WTC11 (cell line): Measurements from ENCODE around the gene PTPN1. TPM values are rescaled to one million over a fixed set of nuclear protein-coding genes. Genes with fewer than 3 reads are reported as not detected.
A peak's percentile ranks its signal among the peaks of the same experiment; 100 is the strongest.

Source experiments
- ATAC-seq: fragments of 200-7000 bp; cut with Tn5 transposase; 2 replicates; pipeline ENCODE4 v1.10.0; 2021; ENCODE audit warnings: mild to moderate bottlenecking, moderate library complexity
- CTCF ChIA-PET: fragments of 300-600 bp; sonication (Branson Sonifier 250); formaldehyde crosslinking; loops from one replicate; lab custom pipeline; 2021; ENCODE audit warnings: antibody characterized with exemption; lab: Charles Lee
- POLR2A ChIA-PET: fragments of 350-600 bp; sonication (Branson Sonifier 250); formaldehyde crosslinking; loops from one replicate; lab custom pipeline; 2021; ENCODE audit warnings: antibody characterized with exemption; lab: Charles Lee
- DNase-seq: peaks from one replicate; pipeline ENCODE4 v3.0.0; 2021; ENCODE audit warnings: low spot score
- H3K27ac Mint-ChIP-seq: 2 replicates; pipeline ENCODE4 v1.8.0; 2021; ENCODE audit warnings: mixed read lengths
- H3K27me3 Mint-ChIP-seq: 2 replicates; pipeline ENCODE4 v1.8.0; 2021; ENCODE audit warnings: low read depth, mild to moderate bottlenecking, moderate library complexity, mixed read lengths
- H3K36me3 Mint-ChIP-seq: 2 replicates; pipeline ENCODE4 v1.8.0; 2021; ENCODE audit warnings: mixed read lengths
- H3K4me1 Mint-ChIP-seq: 2 replicates; pipeline ENCODE4 v1.8.0; 2022; ENCODE audit warnings: mixed read lengths
- H3K4me3 Mint-ChIP-seq: 2 replicates; pipeline ENCODE4 v1.8.0; 2021; ENCODE audit warnings: mild to moderate bottlenecking, moderate library complexity, mixed read lengths
- H3K9me3 Mint-ChIP-seq: 2 replicates; pipeline ENCODE4 v1.8.0; 2021; ENCODE audit warnings: mixed read lengths
- FOXJ3 ChIP-seq: sonication (generic); formaldehyde crosslinking; IDR thresholded peaks from 2 replicates; pipeline ENCODE4 v1.9.0; 2021; ENCODE audit warnings: missing genetic modification reagents, mild to moderate bottlenecking, borderline replicate concordance
- MYBL2 ChIP-seq: sonication (generic); formaldehyde crosslinking; IDR thresholded peaks from 2 replicates; pipeline ENCODE4 v1.8.1; 2023; ENCODE audit warnings: mild to moderate bottlenecking, moderate library complexity, missing genetic modification reagents
- SP1 ChIP-seq: sonication (generic); formaldehyde crosslinking; conservative IDR thresholded peaks from 2 replicates; pipeline ENCODE4 v1.8.1; 2022; ENCODE audit warnings: missing genetic modification reagents
- TP53 ChIP-seq: sonication (generic); formaldehyde crosslinking; IDR thresholded peaks from 2 replicates; pipeline ENCODE4 v1.8.1; 2023; ENCODE audit warnings: mild to moderate bottlenecking, missing genetic modification reagents
- ZNF219 ChIP-seq: sonication (generic); formaldehyde crosslinking; IDR thresholded peaks from 2 replicates; pipeline ENCODE4 v1.8.0; 2023; ENCODE audit warnings: missing genetic modification reagents, mild to moderate bottlenecking, borderline replicate concordance
- total RNA-seq: library from RNA; stranded (reverse); gene quantifications from 3 replicates; pipeline ENCODE4 v1.2.3, GENCODE V29; 2021
- TF ChIP-seq, protein P1 (sequence below): sonication (generic); formaldehyde crosslinking; IDR thresholded peaks from 2 replicates; pipeline ENCODE4 v1.8.1; 2023; ENCODE audit warnings: mild to moderate bottlenecking, missing genetic modification reagents, borderline replicate concordance
- TF ChIP-seq, protein P2 (sequence below): sonication (generic); formaldehyde crosslinking; IDR thresholded peaks from 2 replicates; pipeline ENCODE4 v1.8.1; 2023; ENCODE audit warnings: mild to moderate bottlenecking, missing genetic modification reagents, moderate library complexity
- TF ChIP-seq, protein P3 (sequence below): sonication (generic); formaldehyde crosslinking; IDR thresholded peaks from 2 replicates; pipeline ENCODE4 v1.8.0; 2022; ENCODE audit warnings: mild to moderate bottlenecking, missing genetic modification reagents
- TF ChIP-seq, protein P4 (sequence below): sonication (generic); formaldehyde crosslinking; IDR thresholded peaks from 2 replicates; pipeline ENCODE4 v1.8.1; 2022; ENCODE audit warnings: low read depth, mild to moderate bottlenecking, moderate library complexity, missing genetic modification reagents, borderline replicate concordance
- TF ChIP-seq, protein P5 (sequence below): sonication (generic); formaldehyde crosslinking; IDR thresholded peaks from 2 replicates; pipeline ENCODE4 v1.8.1; 2022; ENCODE audit warnings: missing genetic modification reagents, borderline replicate concordance
- TF ChIP-seq, protein P6 (sequence below): sonication (generic); formaldehyde crosslinking; IDR thresholded peaks from 2 replicates; pipeline ENCODE4 v1.8.0; 2022; ENCODE audit warnings: mild to moderate bottlenecking, missing genetic modification reagents
- TF ChIP-seq, protein P7 (sequence below): sonication (generic); formaldehyde crosslinking; IDR thresholded peaks from 2 replicates; pipeline ENCODE4 v1.8.0; 2022; ENCODE audit warnings: mild to moderate bottlenecking, missing genetic modification reagents

The PTPN1 gene
- total RNA-seq, 1 experiment from 2014 or later = 29.4 TPM

DNA sequence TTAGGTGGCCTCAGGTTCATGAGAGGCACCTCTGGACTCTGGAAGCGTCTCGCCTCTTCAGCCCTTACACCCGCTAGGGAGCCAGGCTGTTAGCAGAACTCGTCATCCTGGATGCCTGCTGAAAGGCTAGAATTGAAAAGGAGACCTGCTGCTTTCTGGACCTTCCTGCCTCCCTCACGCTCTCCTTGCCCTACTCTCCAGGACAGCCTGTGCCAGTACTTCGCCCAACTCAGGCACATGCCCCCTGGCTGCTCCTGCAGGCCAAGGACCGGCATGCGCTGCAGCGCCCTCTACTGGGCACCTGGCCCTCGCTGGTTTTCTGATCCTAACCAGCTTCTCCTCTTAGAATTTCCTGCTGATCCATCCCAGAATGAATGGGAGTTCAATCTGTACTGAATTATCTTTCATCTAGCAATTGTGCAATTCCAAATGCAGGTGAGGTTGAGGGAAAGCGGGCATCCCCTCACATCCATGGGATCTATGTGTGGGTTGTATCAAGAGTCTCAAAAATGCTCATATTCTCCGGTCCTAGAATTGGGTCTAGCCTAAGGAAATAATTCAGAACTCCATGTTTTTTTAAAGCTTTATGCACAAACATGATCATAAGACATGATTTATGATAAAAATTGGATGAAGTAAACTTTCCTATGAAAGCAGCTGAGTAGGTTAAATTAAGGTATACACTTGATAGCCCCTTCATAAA is 78.0 kb downstream of the PTPN1 start (continued):
- no peak for TF ChIP-seq TP53 (CRISPR knock-in tag)
- TF ChIP-seq, protein P1, sequence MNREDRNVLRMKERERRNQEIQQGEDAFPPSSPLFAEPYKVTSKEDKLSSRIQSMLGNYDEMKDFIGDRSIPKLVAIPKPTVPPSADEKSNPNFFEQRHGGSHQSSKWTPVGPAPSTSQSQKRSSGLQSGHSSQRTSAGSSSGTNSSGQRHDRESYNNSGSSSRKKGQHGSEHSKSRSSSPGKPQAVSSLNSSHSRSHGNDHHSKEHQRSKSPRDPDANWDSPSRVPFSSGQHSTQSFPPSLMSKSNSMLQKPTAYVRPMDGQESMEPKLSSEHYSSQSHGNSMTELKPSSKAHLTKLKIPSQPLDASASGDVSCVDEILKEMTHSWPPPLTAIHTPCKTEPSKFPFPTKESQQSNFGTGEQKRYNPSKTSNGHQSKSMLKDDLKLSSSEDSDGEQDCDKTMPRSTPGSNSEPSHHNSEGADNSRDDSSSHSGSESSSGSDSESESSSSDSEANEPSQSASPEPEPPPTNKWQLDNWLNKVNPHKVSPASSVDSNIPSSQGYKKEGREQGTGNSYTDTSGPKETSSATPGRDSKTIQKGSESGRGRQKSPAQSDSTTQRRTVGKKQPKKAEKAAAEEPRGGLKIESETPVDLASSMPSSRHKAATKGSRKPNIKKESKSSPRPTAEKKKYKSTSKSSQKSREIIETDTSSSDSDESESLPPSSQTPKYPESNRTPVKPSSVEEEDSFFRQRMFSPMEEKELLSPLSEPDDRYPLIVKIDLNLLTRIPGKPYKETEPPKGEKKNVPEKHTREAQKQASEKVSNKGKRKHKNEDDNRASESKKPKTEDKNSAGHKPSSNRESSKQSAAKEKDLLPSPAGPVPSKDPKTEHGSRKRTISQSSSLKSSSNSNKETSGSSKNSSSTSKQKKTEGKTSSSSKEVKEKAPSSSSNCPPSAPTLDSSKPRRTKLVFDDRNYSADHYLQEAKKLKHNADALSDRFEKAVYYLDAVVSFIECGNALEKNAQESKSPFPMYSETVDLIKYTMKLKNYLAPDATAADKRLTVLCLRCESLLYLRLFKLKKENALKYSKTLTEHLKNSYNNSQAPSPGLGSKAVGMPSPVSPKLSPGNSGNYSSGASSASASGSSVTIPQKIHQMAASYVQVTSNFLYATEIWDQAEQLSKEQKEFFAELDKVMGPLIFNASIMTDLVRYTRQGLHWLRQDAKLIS (CRISPR knock-in tag) = no peak
- TF ChIP-seq, protein P2, sequence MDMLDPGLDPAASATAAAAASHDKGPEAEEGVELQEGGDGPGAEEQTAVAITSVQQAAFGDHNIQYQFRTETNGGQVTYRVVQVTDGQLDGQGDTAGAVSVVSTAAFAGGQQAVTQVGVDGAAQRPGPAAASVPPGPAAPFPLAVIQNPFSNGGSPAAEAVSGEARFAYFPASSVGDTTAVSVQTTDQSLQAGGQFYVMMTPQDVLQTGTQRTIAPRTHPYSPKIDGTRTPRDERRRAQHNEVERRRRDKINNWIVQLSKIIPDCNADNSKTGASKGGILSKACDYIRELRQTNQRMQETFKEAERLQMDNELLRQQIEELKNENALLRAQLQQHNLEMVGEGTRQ (CRISPR knock-in tag) = 0 out of 2 replicates have a peak, but pooled peaks have one; percentile 21
- 0 out of 2 replicates have a peak, but pooled peaks have one; percentile 36 for TF ChIP-seq SP1 (CRISPR knock-in tag)

DNA sequence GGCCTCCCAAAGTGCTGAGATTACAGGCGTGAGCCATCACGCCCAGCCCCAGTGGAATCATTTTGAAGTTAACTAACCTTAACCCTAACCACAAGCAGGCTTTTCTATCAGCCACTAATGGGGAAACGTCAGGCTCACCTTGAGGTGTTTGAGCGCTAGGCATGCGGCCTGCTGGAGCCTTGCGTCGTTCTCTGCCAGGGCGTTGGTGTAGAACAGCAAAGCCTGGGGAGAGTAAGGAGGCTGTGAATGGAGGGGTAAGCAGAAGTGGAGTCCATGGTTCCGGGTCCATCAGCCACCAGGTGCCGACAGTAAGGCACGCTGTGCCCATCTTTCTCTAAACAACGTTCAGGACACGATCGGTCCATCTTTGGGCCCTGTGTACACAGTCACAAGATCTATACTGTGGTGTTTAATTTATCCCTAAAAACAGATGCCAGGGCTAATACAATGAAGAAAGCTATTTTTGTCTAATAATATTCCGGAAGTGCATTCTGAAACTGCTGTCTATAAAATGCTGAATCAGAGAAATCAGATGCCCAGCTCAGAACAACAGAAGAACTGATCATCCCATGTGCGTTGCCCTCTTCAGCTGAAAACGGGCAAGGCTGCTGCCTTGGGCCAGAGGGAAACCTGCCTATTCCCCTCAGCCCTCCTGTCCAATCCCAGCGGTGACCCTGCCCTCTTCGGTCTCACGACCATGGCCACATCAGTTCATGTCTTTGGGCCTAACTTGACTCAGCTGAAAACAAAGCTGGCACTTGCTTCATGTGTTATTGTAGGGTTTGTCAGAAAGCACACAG is 79.6 kb downstream of the PTPN1 start:
- H3K36me3 Mint-ChIP-seq = peaks cover 9% of the 10 kb centered on the region
- ChIA-PET POLR2A (no interaction called here), CTCF (interaction anchor here (1.7 to 2.5 kb wide), 3 partner anchors 14 to 411 kb away, joined by 5 to 20 read pairs (median 8); no protein-coding TSS in a partner anchor)
- H3K4me3 Mint-ChIP-seq = no peak overlapping the region
- H3K9me3 Mint-ChIP-seq = no peaks in the 10 kb centered on the region
- H3K27me3 Mint-ChIP-seq = no peaks in the 10 kb centered on the region
- H3K4me1 Mint-ChIP-seq = no peaks in the 10 kb centered on the region
- DNase-seq (no peak), ATAC-seq (no peak)
- no peak for TF ChIP-seq ZNF219
- TF ChIP-seq, protein P3, sequence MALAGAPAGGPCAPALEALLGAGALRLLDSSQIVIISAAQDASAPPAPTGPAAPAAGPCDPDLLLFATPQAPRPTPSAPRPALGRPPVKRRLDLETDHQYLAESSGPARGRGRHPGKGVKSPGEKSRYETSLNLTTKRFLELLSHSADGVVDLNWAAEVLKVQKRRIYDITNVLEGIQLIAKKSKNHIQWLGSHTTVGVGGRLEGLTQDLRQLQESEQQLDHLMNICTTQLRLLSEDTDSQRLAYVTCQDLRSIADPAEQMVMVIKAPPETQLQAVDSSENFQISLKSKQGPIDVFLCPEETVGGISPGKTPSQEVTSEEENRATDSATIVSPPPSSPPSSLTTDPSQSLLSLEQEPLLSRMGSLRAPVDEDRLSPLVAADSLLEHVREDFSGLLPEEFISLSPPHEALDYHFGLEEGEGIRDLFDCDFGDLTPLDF = no peak
- no peak overlapping the region for H3K27ac Mint-ChIP-seq

DNA sequence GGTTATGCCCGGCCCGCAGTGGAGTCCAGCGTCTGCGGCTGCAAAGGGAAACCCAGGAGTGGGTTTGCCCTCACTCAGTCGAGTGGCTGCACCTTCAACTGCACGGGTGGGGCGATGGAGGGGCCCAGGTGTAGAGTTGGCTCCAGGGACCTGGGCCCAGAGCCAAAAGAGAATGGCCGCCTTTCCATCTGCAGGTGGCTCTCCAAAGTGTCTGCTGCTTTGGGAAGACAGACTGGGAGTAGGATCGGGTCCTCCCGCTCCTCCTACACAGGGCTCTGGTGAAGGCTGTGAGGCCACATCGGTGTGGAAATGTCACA is 80.1 kb downstream of the PTPN1 start:
- Mint-ChIP-seq H3K27me3 (no peaks in the 10 kb centered on the region), H3K4me3 (no peak overlapping the region), H3K9me3 (no peaks in the 10 kb centered on the region), H3K4me1 (peaks cover 3% of the 10 kb centered on the region; the same call in 1 of the 2 replicates), H3K27ac (no peak overlapping the region), H3K36me3 (peaks cover 9% of the 10 kb centered on the region)
- ChIA-PET CTCF (no interaction called here), POLR2A (no interaction called here)
- DNase-seq = no peak
- ATAC-seq = no peak
- TF ChIP-seq, protein P4, sequence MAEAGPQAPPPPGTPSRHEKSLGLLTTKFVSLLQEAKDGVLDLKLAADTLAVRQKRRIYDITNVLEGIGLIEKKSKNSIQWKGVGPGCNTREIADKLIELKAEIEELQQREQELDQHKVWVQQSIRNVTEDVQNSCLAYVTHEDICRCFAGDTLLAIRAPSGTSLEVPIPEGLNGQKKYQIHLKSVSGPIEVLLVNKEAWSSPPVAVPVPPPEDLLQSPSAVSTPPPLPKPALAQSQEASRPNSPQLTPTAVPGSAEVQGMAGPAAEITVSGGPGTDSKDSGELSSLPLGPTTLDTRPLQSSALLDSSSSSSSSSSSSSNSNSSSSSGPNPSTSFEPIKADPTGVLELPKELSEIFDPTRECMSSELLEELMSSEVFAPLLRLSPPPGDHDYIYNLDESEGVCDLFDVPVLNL (CRISPR knock-in tag) = no peak
- TF ChIP-seq, protein P5, sequence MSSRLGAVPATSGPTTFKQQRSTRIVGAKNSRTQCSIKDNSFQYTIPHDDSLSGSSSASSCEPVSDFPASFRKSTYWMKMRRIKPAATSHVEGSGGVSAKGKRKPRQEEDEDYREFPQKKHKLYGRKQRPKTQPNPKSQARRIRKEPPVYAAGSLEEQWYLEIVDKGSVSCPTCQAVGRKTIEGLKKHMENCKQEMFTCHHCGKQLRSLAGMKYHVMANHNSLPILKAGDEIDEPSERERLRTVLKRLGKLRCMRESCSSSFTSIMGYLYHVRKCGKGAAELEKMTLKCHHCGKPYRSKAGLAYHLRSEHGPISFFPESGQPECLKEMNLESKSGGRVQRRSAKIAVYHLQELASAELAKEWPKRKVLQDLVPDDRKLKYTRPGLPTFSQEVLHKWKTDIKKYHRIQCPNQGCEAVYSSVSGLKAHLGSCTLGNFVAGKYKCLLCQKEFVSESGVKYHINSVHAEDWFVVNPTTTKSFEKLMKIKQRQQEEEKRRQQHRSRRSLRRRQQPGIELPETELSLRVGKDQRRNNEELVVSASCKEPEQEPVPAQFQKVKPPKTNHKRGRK (CRISPR knock-in tag) = no peak
- TF ChIP-seq, protein P3 = no peak
- TF ChIP-seq, protein P6, sequence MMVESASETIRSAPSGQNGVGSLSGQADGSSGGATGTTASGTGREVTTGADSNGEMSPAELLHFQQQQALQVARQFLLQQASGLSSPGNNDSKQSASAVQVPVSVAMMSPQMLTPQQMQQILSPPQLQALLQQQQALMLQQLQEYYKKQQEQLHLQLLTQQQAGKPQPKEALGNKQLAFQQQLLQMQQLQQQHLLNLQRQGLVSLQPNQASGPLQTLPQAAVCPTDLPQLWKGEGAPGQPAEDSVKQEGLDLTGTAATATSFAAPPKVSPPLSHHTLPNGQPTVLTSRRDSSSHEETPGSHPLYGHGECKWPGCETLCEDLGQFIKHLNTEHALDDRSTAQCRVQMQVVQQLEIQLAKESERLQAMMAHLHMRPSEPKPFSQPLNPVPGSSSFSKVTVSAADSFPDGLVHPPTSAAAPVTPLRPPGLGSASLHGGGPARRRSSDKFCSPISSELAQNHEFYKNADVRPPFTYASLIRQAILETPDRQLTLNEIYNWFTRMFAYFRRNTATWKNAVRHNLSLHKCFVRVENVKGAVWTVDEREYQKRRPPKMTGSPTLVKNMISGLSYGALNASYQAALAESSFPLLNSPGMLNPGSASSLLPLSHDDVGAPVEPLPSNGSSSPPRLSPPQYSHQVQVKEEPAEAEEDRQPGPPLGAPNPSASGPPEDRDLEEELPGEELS = no peak
- no peak for TF ChIP-seq FOXJ3 (CRISPR knock-in tag)
- no peak for TF ChIP-seq MYBL2 (CRISPR knock-in tag)
- TF ChIP-seq, protein P7, sequence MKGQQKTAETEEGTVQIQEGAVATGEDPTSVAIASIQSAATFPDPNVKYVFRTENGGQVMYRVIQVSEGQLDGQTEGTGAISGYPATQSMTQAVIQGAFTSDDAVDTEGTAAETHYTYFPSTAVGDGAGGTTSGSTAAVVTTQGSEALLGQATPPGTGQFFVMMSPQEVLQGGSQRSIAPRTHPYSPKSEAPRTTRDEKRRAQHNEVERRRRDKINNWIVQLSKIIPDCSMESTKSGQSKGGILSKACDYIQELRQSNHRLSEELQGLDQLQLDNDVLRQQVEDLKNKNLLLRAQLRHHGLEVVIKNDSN = no peak
